NT2/D1 (cell line): ENCODE results near the gene STAP2.
A peak's percentile ranks its signal among the peaks of the same experiment; 100 is the strongest.

Source experiments
- DNase-seq: peaks from one replicate; pipeline ENCODE4 v3.0.0-alpha.2; 2011; ENCODE audit warnings: low read depth, low spot score
- H3K27me3 ChIP-seq: 2 replicates; pipeline ENCODE4 v1.6.0; 2011; ENCODE audit warnings: mild to moderate bottlenecking; ENCODE audit not compliant: insufficient read length, insufficient read depth
- H3K36me3 ChIP-seq: 2 replicates; pipeline ENCODE4 v1.6.1; 2011; ENCODE audit warnings: mild to moderate bottlenecking, low read length, mixed read lengths; ENCODE audit not compliant: insufficient read depth, insufficient read length
- H3K4me1 ChIP-seq: 2 replicates; pipeline ENCODE4 v1.5.1; 2011; ENCODE audit not compliant: insufficient read depth, insufficient read length
- H3K4me3 ChIP-seq: 2 replicates; pipeline ENCODE4 v1.5.1; 2011; ENCODE audit warnings: low read depth; ENCODE audit not compliant: insufficient read length
- H3K9ac ChIP-seq: 2 replicates; pipeline ENCODE4 v1.6.0; 2011; ENCODE audit warnings: low read depth; ENCODE audit not compliant: insufficient read length
- H3K9me3 ChIP-seq: 2 replicates; pipeline ENCODE4 v1.5.1; 2011; ENCODE audit warnings: mild to moderate bottlenecking, low read length; ENCODE audit not compliant: insufficient read depth
- SUZ12 ChIP-seq: IDR thresholded peaks from 2 replicates; pipeline ENCODE4 v1.6.1; 2011; ENCODE audit not compliant: insufficient read length, insufficient read depth; ENCODE audit errors: extremely low read depth
- YY1 ChIP-seq: IDR thresholded peaks from 2 replicates; pipeline ENCODE4 v1.6.1; 2011; ENCODE audit not compliant: insufficient read length, insufficient read depth
- ZNF274 ChIP-seq: IDR thresholded peaks from 2 replicates; pipeline ENCODE4 v1.6.1; 2011; ENCODE audit warnings: mild to moderate bottlenecking, low read depth, low read length

STAP2 gene

DNA sequence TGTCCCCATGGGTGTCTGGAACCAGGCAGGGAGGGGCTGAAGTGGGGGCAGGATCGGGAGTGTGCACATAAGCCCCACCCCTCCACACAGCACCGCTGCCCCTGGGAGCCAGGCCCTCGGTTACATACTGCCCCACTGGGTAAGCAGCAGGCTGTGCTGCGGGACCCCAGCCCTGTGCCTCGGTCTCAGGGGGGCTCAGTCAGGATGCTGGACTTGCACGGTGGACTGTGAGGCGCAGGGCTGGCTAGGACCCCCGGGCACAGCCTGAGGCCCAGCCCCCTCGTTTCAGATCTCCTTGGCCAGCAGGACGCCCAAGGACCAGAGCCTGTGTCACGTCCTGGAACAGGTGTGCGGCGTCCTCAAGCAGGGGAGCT is 21.0 kb upstream of the STAP2 start:
- Histone ChIP-seq H3K27me3 (no peaks in the 10 kb centered on the region), H3K36me3 (peaks cover 87% of the 10 kb centered on the region), H3K4me3 (no peak overlapping the region), H3K9me3 (no peaks in the 10 kb centered on the region), H3K9ac (peak overlapping the region; percentile 50), H3K4me1 (peaks cover 25% of the 10 kb centered on the region)
- DNase-seq = no peak
- TF ChIP-seq ZNF274 (no peak), YY1 (no peak), SUZ12 (no peak)

GRCh38 chr19:4358709-4359626 is 20.3 kb upstream of the STAP2 start:
- Histone ChIP-seq H3K4me1 (peaks cover 24% of the 10 kb centered on the region), H3K9me3 (no peaks in the 10 kb centered on the region), H3K9ac (no peak overlapping the region), H3K27me3 (no peaks in the 10 kb centered on the region), H3K4me3 (no peak overlapping the region), H3K36me3 (peaks cover 89% of the 10 kb centered on the region)
- no peak for TF ChIP-seq ZNF274
- no peak for TF ChIP-seq YY1
- no peak for TF ChIP-seq SUZ12
- DNase-seq = no peak

DNA sequence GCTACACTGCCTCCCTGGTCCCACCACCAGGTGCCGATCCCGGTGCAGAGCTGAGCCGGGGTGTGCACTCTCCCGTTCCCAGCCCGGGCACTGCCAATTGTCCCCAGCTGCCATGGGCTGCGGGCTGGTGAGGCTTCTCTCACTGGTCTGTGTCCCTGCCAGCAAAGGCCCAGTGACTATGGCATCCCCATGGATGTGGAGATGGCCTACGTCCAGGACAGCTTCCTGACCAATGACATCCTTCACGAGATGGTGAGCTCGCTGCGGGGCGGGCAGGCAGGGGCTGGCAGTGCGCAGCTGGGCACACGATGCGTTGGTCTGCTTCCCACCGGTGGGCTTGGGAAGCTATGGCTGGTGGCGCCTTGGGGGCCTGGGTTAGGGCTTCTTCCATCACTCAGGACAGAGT is 19.3 kb upstream of the STAP2 start:
- Histone ChIP-seq H3K4me3 (no peak overlapping the region), H3K4me1 (peaks cover 24% of the 10 kb centered on the region), H3K27me3 (no peaks in the 10 kb centered on the region), H3K9me3 (no peaks in the 10 kb centered on the region), H3K36me3 (peaks cover 82% of the 10 kb centered on the region), H3K9ac (no peak overlapping the region)
- DNase-seq = no peak
- TF ChIP-seq YY1 = no peak
- TF ChIP-seq ZNF274 = no peak
- TF ChIP-seq SUZ12 = no peak

GRCh38 chr19:4357095-4357797 is 18.6 kb upstream of the STAP2 start:
- H3K9me3 ChIP-seq = no peaks in the 10 kb centered on the region
- no peak overlapping the region for H3K9ac ChIP-seq
- peaks cover 24% of the 10 kb centered on the region for H3K4me1 ChIP-seq
- no peak for TF ChIP-seq SUZ12
- TF ChIP-seq ZNF274 = no peak
- TF ChIP-seq YY1 = no peak
- H3K36me3 ChIP-seq = peaks cover 76% of the 10 kb centered on the region
- H3K4me3 ChIP-seq = no peak overlapping the region
- H3K27me3 ChIP-seq = no peaks in the 10 kb centered on the region
- no peak for DNase-seq

GRCh38 chr19:4354897-4355296 is 16.3 kb upstream of the STAP2 start:
- Histone ChIP-seq H3K9ac (no peak overlapping the region), H3K9me3 (no peaks in the 10 kb centered on the region), H3K36me3 (peaks cover 59% of the 10 kb centered on the region), H3K4me3 (no peak overlapping the region), H3K4me1 (peaks cover 7% of the 10 kb centered on the region), H3K27me3 (no peaks in the 10 kb centered on the region)
- DNase-seq = no peak
- no peak for TF ChIP-seq ZNF274
- no peak for TF ChIP-seq SUZ12
- no peak for TF ChIP-seq YY1

DNA sequence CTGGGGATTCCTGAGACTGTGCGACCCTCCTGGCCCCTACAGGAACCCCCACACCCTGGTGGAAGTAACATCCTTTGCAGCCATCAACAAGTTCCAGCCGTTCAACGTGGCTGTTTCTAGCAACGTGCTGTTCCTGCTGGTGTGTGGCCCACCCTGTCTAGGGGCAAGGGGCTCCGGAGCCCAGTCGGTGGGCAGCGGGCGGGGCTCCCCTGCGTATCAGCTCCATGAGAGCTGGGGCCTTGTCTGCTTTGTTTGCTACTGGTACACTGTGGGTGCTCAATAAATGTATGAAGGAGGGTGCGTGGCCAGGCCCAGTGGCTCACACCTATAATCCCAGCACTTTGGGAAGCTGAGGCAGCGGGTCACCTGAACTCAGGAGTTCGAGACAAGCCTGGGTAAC is 15.7 kb upstream of the STAP2 start:
- Histone ChIP-seq H3K9ac (no peak overlapping the region), H3K9me3 (no peaks in the 10 kb centered on the region), H3K36me3 (peaks cover 57% of the 10 kb centered on the region), H3K4me3 (no peak overlapping the region), H3K27me3 (no peaks in the 10 kb centered on the region), H3K4me1 (peaks cover 5% of the 10 kb centered on the region)
- no peak for TF ChIP-seq ZNF274
- no peak for TF ChIP-seq SUZ12
- no peak for TF ChIP-seq YY1
- no peak for DNase-seq

DNA sequence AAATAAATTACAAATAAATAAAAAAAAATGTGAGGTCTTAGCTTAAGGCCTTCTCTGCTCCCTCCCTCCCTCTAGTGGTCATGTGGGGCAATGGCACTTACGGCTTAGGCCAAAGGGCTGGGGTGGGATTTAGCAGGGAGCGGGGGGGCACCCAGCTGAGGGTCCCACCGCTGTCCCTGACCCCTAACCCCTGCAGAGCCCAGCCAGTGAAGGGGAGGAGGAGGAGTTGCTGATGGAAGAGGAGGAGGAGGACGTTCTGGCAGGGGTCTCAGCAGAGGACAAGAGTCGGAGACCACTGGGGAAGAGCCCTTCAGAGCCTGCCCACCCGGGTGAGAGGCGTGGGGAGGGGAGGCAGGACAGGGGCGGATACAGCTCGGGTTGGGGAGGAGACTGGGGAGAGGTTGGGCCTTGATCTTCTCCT is 14.1 kb upstream of the STAP2 start:
- Histone ChIP-seq H3K4me3 (no peak overlapping the region), H3K36me3 (peaks cover 47% of the 10 kb centered on the region), H3K4me1 (peaks cover 5% of the 10 kb centered on the region), H3K9me3 (no peaks in the 10 kb centered on the region), H3K9ac (no peak overlapping the region), H3K27me3 (no peaks in the 10 kb centered on the region)
- peak; percentile 52 for DNase-seq
- TF ChIP-seq YY1 (no peak), SUZ12 (no peak), ZNF274 (no peak)
